Skeletal muscle tissue (tissue), 4 donors: Measurements from ENCODE around the gene CDHR3. TPM values are rescaled to one million over a fixed set of nuclear protein-coding genes. Genes with fewer than 3 reads are reported as not detected.
"Not testable (repeated sequence)": the region's sequence is repeated elsewhere in the genome, so short reads cannot be mapped to it uniquely, and the experiment has no call there.

ENCODE experiments used
- H3K27ac ChIP-seq: one replicate; pipeline ENCODE4 v1.7.0; 2013; ENCODE audit warnings: mild to moderate bottlenecking, low read depth, low read length, inconsistent platforms
- H3K27me3 ChIP-seq, 3 donors: one replicate each; pipeline ENCODE4 v1.7.0; 2013; ENCODE audit warnings: low read length in 3 of 3; ENCODE audit not compliant: control insufficient read depth in 3 of 3, insufficient read depth in 3 of 3
- H3K36me3 ChIP-seq, 3 donors: one replicate each; pipeline ENCODE4 v1.7.0; 2013; ENCODE audit warnings: low read length in 3 of 3; ENCODE audit not compliant: control insufficient read depth in 3 of 3, insufficient read depth in 3 of 3
- H3K4me1 ChIP-seq, 3 donors: one replicate each; pipeline ENCODE4 v1.7.0; 2013; ENCODE audit warnings: low read length in 3 of 3, mild to moderate bottlenecking in 3 of 3; ENCODE audit not compliant: control insufficient read depth in 3 of 3, insufficient read depth in 3 of 3
- H3K4me3 ChIP-seq, 3 donors: one replicate each; pipeline ENCODE4 v1.7.0; 2013; ENCODE audit warnings: low read length in 3 of 3
- H3K9ac ChIP-seq, 3 donors: one replicate each; pipeline ENCODE4 v1.7.0; 2013; ENCODE audit warnings: low read length in 3 of 3, mild to moderate bottlenecking in 3 of 3, moderate library complexity in 2 of 3, low read depth in 1 of 3
- H3K9me3 ChIP-seq, 3 donors: one replicate each; pipeline ENCODE4 v1.7.0; 2013; ENCODE audit warnings: low read length in 3 of 3; ENCODE audit not compliant: control insufficient read depth in 3 of 3
- total RNA-seq: library from RNA; depleted of rRNA; stranded (reverse); fragments of >200 nt; gene quantifications from one replicate; pipeline ENCODE4 v1.2.3, GENCODE V29; 2014
- donor health status: Osteomylitis.

The CDHR3 gene
- total RNA-seq, 1 donor from 2014 or later = 12.0 TPM

DNA sequence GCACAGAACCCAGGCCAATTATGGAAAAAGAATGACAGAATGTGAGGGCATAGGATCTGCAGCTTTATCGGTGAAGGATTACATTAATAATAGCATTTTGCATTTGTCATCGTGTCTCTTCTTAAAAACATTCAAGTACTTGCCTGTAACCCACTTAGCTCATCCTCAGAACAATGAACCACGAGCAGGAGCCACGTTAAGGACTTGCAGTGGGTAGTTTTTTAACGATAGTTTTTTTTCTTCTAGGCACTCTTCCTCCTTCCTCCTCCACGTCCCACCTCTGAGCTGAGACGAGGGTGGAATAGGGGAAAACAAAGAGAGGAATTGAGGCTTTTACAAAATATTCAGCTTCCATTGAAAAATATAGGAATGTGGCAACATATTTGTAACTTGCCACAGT, 27.1 kb downstream of the CDHR3 start:
- H3K4me3 ChIP-seq = no peak overlapping the region

DNA sequence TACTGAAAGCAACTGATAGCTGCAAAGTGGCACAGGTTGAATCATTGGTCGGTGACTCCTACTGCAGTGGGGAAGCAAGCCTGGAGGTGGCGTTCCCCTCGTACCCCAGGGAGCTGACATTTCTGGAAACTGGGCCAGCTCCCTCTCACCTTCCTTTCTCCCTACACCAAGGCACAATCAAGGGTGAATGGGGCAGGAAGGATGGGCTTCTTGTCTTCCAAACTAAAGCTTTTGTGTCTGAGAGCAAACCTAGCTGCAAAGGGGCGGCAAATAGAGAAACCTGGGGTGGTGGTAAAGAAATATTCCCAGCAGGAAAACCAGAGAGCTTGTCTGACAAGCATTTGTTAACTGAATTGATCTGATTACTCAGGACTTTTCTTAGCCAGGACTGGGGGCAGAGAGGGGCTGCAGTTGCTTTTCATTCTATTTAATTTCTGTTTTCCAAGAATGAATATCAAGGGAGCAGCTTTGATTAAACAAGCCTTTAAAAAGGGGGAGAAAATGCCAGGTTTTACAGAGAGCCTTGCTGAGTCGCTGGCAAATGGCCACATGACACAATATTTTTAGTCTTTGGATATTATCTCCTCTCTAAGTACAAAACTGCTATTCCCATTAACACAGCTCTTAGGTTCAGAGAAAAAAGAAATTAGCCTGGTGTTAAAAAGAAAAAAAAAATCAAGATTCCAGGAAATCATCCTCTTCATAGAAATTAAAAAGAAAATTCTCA, 27.8 kb downstream of the CDHR3 start:
- H3K9ac ChIP-seq = no peak overlapping the region
- no peaks in the 10 kb centered on the region for H3K9me3 ChIP-seq
- H3K4me3 ChIP-seq = no peak overlapping the region
- no peaks in the 10 kb centered on the region for H3K4me1 ChIP-seq
- H3K27me3 ChIP-seq = no peaks in the 10 kb centered on the region
- H3K27ac ChIP-seq = no peak overlapping the region
- H3K36me3 ChIP-seq = no peaks in the 10 kb centered on the region

More for the DNA sequence above, 27.1 kb downstream of the CDHR3 start:
- Histone ChIP-seq H3K36me3 (no peaks in the 10 kb centered on the region), H3K9me3 (no peaks in the 10 kb centered on the region), H3K27ac (no peak overlapping the region), H3K9ac (no peak overlapping the region), H3K27me3 (no peaks in the 10 kb centered on the region), H3K4me1 (no peaks in the 10 kb centered on the region)

DNA sequence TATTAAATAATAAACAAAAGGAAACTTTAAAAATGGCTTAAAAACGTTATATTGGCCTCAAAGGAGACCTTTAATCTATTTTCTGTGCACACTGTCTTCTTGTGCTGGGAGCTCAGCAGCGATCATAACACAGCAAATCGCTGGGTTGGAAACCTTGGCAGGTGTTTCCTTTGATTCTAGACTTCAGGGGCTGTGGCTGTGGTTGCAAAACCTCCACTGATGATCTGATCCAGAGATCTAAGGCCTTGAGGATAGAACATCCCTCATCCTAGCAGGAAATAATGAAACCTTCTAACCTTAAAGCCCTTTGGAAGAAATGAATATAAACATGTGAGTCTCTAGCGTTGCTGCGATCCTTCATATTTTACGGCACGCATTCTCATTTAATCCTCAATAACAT, 29.8 kb downstream of the CDHR3 start:
- H3K27me3 ChIP-seq = no peaks in the 10 kb centered on the region
- no peak overlapping the region for H3K4me3 ChIP-seq
- H3K4me1 ChIP-seq = peaks cover 0 to 6% (median 3%) of the 10 kb centered on the region in 3 donors
- no peaks in the 10 kb centered on the region for H3K36me3 ChIP-seq
- no peak overlapping the region for H3K9ac ChIP-seq
- H3K27ac ChIP-seq = no peak overlapping the region
- no peaks in the 10 kb centered on the region for H3K9me3 ChIP-seq

DNA sequence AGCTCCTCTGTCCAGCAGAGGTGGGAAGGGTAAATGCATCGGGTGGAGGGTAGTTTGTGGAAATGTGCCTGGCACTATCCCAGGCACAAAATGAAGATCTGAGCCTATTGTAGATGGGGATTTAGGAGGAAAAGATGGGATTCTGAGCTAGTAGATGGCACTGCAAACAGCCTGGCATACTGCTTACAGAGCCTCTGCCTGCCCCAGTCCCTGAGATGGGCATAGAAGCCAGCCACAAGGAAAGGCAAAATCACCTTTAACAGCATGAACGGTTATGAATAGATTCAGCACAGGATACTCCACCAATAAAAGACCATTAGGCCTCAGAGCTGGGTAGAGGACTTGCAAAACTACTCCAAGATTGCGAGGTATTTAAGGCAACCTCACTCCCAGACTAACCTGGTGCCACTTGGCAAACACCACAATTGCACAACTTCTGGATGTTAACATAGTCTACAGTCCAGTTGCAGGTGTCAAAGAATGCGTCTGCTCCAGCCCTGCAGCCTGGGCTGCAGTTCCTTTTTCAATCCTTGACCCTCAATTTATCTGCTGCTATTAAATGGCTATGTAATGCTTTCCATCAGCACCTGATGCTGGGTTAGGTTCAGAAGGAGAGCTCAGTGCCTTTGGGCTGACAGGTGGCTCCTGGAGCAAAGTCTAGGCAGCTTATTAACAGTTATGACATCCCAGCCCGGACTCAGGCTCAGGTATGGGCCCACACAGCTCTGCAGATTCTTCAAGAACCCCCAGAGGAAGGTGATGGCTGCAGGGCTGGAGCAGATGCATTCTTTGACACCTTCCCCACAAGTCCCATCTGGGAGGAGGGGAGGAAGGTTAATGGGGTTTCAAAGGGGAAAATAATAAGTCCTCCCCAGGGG, 34.0 kb downstream of the CDHR3 start:
- no peak overlapping the region for H3K9ac ChIP-seq
- H3K27ac ChIP-seq = no peak overlapping the region
- H3K9me3 ChIP-seq = no peaks in the 10 kb centered on the region
- no peak overlapping the region for H3K4me3 ChIP-seq
- H3K27me3 ChIP-seq = peaks cover 0 to 2% (median 2%) of the 10 kb centered on the region in 3 donors
- peaks cover 0 to 9% (median 3%) of the 10 kb centered on the region in 3 donors for H3K4me1 ChIP-seq
- H3K36me3 ChIP-seq = no peaks in the 10 kb centered on the region

DNA sequence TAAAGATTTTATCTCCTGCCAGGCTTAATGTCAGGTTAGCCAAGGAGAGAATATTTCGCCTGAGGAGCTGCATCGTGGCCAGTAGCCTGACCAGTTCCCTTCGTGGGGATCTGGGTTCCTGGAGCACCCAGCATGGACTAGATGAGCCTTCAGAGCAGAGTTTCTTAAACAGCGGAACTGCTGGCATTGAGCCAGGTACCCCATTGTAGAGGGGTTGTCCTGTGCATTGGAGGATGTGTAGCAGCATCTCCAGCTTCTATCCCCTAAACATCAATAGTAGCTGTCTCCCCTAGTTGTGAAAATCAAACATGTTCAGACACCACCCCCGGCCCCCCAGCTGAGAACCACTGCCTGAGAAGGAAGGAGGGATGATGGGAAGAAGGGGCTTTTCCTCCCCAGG, 36.2 kb downstream of the CDHR3 start:
- Histone ChIP-seq H3K9me3 (no peaks in the 10 kb centered on the region), H3K9ac (no peak overlapping the region), H3K36me3 (no peaks in the 10 kb centered on the region), H3K27ac (no peak overlapping the region), H3K4me1 (peaks cover 0 to 9% (median 3%) of the 10 kb centered on the region in 3 donors), H3K27me3 (peaks cover 0 to 4% (median 2%) of the 10 kb centered on the region in 3 donors), H3K4me3 (no peak overlapping the region)

DNA sequence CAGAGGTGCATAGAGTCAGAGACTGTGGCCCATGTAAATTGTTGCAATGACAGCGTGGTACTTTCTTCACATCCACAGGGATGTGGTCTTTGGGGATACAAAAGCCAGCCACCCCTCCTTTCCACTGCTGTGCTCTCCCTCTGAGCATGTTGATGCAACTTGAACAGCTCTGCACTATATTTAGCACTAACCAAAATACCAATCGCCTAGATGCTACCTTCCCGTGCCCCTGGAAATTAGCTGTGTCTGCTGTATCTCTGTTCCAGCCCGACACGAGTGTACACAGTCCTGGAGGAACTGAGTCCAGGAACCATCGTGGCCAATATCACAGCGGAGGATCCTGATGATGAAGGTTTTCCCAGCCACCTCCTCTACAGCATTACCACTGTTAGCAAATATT, 38.1 kb downstream of the CDHR3 start:
- Histone ChIP-seq H3K27ac (no peak overlapping the region), H3K9ac (no peak overlapping the region), H3K4me3 (no peak overlapping the region), H3K9me3 (no peaks in the 10 kb centered on the region), H3K36me3 (no peaks in the 10 kb centered on the region), H3K4me1 (peaks cover 0 to 9% (median 3%) of the 10 kb centered on the region in 3 donors), H3K27me3 (peaks cover 0 to 4% (median 2%) of the 10 kb centered on the region in 3 donors)

DNA sequence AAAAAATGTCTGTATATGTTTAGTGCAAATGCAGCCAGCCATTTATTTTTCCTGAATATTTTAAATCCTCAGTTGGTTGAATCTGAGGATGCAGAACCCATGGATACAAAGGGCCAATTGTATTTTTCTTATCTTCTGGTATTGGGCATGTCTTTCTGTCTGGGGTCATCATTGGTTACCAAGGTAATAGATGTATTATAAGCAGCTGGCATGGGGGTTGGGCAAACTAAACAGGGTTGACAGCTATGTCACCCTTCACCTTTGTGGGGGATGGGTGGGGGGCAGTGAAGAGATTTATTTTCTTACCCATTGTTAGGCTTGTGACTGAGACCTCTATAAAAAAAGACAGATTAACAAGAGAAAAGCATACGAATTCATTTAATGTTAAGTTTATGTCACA, 38.8 kb downstream of the CDHR3 start:
- Histone ChIP-seq H3K9me3 (no peaks in the 10 kb centered on the region), H3K4me1 (peaks cover 0 to 9% (median 1%) of the 10 kb centered on the region in 3 donors), H3K36me3 (no peaks in the 10 kb centered on the region), H3K27ac (no peak overlapping the region), H3K4me3 (no peak overlapping the region), H3K27me3 (peaks cover 0 to 4% (median 2%) of the 10 kb centered on the region in 3 donors), H3K9ac (no peak overlapping the region)

DNA sequence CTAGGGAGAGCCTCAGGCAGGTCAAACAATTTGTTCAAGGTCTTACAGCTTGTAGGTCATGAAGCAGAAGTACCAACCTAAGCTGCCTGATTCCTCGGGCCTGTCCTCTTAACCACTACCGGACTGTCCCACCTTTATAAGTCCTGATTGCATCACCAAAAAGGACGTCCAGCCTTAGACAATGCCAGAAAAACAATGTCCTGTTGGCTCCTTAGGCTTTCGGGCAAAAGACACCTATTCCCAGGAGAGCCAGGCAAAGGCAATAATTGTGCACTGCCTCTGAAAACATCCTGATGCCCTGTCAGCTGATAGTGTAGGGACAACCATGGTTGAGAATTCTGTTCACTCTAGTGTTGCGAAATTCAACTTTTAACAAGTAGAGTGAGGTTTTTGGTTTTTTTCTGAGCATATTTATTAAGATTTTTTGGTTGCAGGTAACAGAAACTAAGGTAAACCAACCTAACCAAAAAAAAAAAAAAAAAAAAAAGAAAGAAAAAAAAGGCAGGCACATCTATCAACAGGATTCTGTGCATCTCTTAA, 40.5 kb downstream of the CDHR3 start:
- H3K27me3 ChIP-seq = peaks cover 0 to 4% (median 2%) of the 10 kb centered on the region in 3 donors
- H3K4me3 ChIP-seq = no peak overlapping the region
- H3K4me1 ChIP-seq = peaks cover 0 to 3% (median 0%) of the 10 kb centered on the region in 3 donors
- no peaks in the 10 kb centered on the region for H3K9me3 ChIP-seq
- H3K36me3 ChIP-seq = no peaks in the 10 kb centered on the region
- no peak overlapping the region for H3K9ac ChIP-seq
- no peak overlapping the region for H3K27ac ChIP-seq

DNA sequence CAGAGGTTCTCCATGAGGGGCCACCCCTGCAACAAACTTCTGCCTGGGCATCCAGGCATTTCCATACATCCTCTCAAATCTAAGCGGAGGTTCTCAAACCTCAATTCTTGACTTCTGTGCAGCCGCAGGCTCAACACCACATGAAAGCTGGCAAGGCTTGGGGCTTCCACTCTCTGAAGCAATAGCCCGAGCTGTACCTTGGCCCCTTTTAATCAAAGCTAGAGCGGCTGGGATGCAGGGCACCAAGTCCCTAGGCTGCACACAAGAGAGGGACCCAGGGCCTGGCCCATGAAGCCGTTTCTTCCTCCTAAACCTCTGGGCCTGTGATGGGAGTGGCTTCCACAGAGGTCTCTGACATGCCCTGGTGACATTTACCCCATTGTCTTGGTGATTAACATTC, 43.8 kb downstream of the CDHR3 start:
- Histone ChIP-seq H3K9ac (no peak overlapping the region), H3K27me3 (peaks cover 0 to 2% (median 0%) of the 10 kb centered on the region in 3 donors), H3K4me3 (no peak overlapping the region), H3K36me3 (no peaks in the 10 kb centered on the region), H3K27ac (no peak overlapping the region), H3K9me3 (no peaks in the 10 kb centered on the region), H3K4me1 (peaks cover 4 to 16% (median 6%) of the 10 kb centered on the region in 3 donors)

DNA sequence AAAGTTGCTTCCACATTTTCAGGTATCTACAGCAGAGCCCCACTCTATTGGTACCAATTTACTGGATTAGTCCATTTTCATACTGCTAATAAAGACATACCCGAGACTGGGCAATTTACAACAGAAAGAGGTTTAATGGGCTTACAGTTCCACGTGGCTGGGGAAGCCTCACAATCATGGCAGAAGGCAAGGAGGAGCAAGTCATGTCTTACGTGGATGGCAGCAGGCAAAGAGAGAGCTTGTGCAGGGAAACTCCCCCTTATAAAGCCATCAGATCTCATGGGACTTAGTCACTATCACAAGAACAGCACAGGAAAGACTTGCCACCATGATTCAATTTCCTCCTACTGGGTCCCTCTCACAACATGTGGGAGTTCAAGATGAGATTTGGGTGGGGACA, 44.7 kb downstream of the CDHR3 start:
- not testable (repeated sequence) for H3K36me3 ChIP-seq, H3K27ac ChIP-seq, H3K27me3 ChIP-seq, H3K9ac ChIP-seq, H3K4me3 ChIP-seq, H3K9me3 ChIP-seq
- peaks cover 8 to 16% (median 8%) of the 10 kb centered on the region in 3 donors for H3K4me1 ChIP-seq
